ENCODE measurements around the gene AKNA.

The AKNA gene, protein sequence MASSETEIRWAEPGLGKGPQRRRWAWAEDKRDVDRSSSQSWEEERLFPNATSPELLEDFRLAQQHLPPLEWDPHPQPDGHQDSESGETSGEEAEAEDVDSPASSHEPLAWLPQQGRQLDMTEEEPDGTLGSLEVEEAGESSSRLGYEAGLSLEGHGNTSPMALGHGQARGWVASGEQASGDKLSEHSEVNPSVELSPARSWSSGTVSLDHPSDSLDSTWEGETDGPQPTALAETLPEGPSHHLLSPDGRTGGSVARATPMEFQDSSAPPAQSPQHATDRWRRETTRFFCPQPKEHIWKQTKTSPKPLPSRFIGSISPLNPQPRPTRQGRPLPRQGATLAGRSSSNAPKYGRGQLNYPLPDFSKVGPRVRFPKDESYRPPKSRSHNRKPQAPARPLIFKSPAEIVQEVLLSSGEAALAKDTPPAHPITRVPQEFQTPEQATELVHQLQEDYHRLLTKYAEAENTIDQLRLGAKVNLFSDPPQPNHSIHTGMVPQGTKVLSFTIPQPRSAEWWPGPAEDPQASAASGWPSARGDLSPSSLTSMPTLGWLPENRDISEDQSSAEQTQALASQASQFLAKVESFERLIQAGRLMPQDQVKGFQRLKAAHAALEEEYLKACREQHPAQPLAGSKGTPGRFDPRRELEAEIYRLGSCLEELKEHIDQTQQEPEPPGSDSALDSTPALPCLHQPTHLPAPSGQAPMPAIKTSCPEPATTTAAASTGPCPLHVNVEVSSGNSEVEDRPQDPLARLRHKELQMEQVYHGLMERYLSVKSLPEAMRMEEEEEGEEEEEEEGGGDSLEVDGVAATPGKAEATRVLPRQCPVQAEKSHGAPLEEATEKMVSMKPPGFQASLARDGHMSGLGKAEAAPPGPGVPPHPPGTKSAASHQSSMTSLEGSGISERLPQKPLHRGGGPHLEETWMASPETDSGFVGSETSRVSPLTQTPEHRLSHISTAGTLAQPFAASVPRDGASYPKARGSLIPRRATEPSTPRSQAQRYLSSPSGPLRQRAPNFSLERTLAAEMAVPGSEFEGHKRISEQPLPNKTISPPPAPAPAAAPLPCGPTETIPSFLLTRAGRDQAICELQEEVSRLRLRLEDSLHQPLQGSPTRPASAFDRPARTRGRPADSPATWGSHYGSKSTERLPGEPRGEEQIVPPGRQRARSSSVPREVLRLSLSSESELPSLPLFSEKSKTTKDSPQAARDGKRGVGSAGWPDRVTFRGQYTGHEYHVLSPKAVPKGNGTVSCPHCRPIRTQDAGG (N-terminal part only)

DNA sequence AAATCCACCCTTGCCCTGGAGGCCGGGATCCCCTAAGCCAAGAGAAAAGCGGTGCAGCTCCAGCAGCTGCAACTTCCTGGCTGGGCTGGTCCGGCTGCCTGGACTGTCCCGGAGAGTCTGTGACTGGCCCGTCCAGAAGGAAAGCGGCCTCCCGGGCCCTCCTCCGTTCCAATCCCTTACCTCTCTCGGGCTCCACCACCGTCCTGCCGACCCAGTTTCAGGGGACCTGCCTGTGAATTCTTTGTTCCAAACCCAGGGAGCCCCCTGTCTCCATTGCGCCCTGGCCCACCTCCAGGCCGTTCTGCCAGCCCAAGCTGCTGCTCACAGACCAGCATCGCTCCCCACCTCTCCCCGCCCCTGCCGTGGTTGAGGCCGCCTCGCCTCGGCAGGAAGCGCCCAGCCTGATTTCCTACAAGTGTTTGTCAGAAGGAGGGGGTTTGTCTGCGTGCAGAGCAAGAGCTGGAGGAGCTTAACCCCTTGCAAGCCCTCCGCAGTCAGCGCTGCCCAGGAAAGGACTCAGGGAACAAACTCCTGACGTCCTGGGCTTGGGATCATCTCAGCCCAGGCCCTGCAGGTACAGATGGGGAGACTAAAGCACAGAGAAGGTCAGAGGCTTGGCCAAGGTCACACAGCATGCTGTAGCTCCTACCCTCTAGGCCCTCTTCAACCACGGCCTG, at the start of gene AKNA:
Gene AKNA, minus strand, starts transcription at position 303 of the 677 bp plus-strand sequence. CDS start 6,649 bp downstream, outside the sequence.
- peak; percentile 63 to 79 for DNase-seq (ENCODE audit: low read depth in 1 of 2, low spot score in 1 of 2)

DNA sequence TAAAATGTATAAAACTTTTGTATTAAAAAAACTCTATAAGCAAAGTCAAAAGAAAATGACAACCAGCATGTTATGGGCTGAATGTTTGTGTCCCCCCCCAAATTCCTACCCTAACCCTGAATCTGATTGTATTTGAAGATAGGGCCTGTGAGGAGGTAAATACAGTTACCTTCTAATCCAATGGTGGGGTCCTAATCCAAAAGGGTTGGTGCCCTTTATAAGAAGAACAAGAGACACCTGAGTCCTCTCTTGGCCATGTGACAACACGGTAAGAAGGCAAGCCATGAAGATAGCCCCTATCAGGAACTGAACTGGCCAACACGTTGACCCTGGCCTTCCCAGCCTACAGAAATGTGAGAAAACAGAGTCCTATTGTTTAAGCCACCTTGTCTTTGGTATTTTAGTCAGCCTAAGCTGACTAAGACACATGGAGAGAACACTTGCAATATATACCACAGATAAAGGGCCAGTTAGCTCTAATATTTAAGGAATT, 49.7 kb upstream of the AKNA start:
- no peak for DNase-seq (ENCODE audit: low read depth in 1 of 2, low spot score in 1 of 2)

DNA sequence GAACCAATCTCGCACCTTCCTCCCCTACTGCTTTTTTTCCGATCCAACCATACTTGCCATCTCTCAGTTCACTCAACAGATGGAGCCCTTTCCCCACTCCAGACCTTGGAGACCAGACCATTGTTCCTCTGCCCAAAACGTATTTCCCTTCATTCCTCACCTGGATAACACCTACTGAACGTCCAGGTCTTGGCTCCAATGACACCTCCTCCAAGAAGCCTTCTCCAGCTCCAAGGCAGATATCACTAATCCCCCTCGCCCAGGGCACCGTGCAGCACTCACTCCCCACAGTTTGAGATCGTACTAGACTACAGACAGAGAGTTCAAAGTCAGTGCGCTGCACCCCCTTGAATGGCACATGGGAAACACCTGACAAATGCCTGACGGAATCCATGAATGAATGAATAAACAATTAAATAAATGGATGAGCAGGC, 47.1 kb upstream of the AKNA start:
- no peak for DNase-seq (ENCODE audit: low read depth in 1 of 2, low spot score in 1 of 2)

- no peak for DNase-seq (ENCODE audit: low read depth in 1 of 2, low spot score in 1 of 2)
These were observed 46.0 kb upstream of the AKNA start for GRCh38 chr9:114433720-114434255.

- DNase-seq (ENCODE audit: low read depth in 1 of 2, low spot score in 1 of 2), result no peak
These were observed 45.3 kb upstream of the AKNA start for GRCh38 chr9:114433086-114433485.

GRCh38 chr9:114432323-114433067, 44.7 kb upstream of the AKNA start:
- DNase-seq (ENCODE audit: low read depth in 1 of 2, low spot score in 1 of 2), result no peak

DNA sequence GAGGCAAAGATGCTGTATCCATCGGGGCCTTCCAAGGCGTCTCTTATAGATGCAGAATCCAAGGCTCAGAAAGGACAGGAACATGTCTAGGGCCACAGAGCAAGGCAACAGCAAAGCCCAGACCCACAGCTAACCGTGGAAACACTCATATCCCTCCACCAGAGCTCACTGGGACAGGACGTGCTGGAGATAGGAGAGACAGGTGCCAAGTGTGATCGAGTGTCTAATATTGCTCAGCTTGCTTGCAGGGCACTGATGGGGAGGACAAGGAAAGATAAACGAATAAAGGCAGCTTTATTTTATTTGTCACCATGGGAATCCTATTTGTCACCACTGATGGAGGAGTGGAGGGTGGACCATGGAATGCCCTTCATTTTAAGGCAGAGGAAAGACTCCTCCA, 44.0 kb upstream of the AKNA start:
- no peak for DNase-seq (ENCODE audit: low read depth in 1 of 2, low spot score in 1 of 2)

- no peak for DNase-seq (ENCODE audit: low read depth in 1 of 2, low spot score in 1 of 2)
These were observed 43.2 kb upstream of the AKNA start for GRCh38 chr9:114431003-114431402.

GRCh38 chr9:114430457-114430856, 42.7 kb upstream of the AKNA start:
- no peak for DNase-seq (ENCODE audit: low read depth in 1 of 2, low spot score in 1 of 2)

DNA sequence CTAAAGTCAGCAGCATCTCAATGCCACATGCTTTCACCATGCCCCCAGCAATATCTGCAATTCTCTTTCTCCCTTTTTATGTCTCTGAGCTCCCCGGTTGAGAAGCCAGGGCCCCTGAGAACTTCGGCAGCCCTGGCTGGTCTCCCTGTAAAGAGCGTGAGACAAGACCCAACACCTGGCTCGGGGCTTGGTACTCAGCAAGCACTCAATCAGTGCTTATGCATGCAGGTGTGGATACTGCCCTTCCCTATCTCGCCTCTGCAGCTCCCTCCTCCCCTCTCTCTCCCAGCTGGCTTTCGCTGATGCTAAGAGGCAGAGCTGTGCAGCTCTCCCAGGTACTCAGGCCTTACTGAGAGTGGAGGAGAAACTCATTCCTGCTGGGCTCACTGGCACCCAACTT, 41.7 kb upstream of the AKNA start:
- DNase-seq (ENCODE audit: low read depth in 1 of 2, low spot score in 1 of 2), result no peak

DNA sequence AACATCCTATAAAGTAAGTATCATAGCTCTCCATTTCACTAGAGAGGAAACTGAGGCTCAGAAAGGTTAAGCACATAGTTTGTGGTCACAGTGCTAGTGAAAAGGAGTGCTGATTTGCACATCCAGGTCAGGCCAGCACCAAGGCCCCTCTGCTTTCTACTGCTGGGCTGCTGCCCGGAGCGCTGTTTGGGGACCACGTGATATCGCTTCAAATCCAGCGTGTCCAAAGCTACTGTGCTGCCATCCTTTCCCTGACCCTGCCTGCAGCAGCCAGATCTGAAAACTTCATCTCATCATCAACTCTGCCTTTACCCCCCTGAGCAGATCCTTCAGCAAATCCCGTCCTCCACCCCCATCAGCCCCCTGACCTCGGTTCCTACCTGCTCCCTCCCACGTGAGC, 40.7 kb upstream of the AKNA start:
- no peak for DNase-seq (ENCODE audit: low read depth in 1 of 2, low spot score in 1 of 2)

DNA sequence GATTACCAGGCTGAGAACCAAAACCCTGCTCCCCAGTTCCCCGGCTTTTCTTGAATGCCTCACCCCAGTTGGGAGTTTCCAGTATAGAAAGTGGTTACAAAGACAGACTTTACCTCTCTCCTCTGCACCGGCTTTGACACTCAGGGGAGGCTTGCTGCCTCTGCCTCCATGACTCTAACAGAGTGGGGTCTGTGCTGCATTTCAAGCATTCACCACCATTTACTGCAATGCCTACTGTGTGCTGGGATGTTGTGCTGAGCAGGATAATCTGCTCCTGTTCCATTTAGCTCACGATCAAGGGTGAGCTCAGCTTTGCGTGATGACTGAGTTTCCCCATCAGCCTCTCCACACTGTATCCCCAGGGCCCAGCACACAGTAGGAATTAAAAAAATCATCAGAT, 39.9 kb upstream of the AKNA start:
- DNase-seq (ENCODE audit: low read depth in 1 of 2, low spot score in 1 of 2), result no peak

DNA sequence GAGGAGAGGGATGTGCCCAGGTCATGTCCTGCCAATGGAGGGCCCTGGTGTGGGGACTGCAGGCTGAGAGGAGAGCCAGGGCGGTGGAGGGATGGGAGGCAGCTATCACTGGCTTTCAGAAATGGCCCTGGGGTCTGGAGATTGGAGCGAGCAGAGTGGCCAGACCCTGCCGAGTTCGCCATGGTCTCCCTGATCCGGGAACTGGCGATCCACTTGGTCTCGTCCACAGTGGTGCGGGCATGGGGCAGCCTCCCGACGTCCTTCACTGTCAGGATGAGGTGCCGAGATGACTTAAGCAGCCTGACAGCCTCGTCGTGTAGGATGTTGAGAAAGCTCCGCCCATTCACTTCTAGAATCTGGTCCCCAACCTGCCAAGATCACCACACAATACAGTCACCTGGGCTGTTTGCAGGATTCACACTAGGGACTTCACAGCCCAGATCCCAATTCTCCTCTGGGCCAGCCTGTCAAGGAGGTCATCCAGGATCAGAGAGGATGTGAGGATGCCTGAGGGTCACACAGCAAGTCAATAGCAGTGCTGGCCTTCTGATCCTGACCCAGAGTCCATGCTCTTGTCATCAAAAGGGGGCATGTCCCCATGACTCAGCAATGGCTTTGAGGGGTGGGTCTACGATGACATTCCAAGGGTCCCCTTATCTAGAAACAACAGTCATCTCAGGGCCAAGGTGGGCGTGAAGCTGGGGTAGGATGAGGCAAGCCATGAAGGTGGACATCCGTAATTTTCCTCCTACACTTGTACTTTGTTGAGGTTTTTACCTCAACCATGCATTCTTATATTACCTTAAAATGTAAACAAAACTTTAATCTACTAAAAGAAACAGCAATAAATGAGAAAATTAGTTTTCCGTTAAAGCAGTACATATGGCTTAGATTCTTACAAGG, 38.5 kb upstream of the AKNA start:
- DNase-seq (ENCODE audit: low read depth in 1 of 2, low spot score in 1 of 2), result no peak

DNA sequence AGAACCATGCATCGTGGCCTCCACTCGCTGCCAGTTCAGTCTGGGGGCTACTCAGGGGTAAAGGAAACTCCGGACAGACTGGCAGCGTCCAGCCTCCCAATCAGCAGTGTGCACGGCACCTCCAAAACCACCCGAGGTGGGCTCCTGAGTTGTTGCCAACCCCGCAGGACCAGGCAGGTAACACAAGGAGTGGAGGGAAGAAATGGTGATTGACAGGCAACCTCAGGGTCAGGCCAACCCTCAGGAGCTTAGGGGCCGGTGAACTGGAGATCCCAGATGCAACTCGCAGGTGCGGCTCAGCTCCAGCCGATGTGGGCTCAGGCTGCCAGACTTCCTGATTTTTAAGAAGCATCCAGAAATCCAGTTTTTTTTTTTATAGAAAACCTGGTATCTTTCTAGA, 37.3 kb upstream of the AKNA start:
- DNase-seq (ENCODE audit: low read depth in 1 of 2, low spot score in 1 of 2), result no peak

DNA sequence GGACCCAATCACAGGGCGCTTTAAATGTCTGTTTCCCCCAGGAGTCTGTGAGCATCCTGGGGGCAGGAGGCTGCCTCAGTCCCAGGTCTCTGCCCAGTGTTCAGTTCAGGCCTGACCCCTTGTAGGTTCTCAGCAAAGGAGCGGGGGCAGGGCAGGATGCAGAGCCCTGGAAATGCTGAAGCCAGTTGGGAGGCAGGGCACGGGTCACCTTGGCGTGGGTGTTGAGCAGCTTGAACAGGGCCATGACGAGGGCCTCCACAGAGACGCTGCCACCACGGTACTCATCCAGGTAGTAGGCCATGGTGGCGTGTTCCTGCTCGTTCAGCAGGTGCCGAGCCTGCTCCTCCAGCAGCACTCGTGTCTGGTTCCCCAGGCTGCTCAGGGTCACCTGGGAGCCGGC, 36.3 kb upstream of the AKNA start:
- DNase-seq (ENCODE audit: low read depth in 1 of 2, low spot score in 1 of 2), result no peak

GRCh38 chr9:114423181-114423580, 35.4 kb upstream of the AKNA start:
- DNase-seq (ENCODE audit: low read depth in 1 of 2, low spot score in 1 of 2), result no peak

DNA sequence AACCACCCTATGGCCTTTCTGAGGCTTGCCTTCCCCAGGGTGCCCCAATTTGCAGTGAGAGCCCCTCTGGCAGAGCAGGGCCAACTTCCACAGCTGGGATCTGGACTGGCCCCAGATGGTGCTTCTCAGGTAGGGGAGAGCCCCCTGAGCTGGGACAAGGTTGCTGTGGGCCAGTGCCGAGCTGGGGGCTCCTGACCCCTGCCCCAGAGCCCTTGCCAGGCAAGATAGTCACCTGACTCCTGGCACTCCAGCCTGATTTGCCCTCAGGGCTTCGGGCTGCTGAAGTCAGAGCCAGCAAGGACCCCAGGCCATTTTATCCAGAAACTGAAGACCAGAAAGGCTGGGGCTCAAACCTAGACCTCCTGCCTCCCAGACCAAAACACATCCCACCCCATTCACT, 33.4 kb upstream of the AKNA start:
- no peak for DNase-seq (ENCODE audit: low read depth in 1 of 2, low spot score in 1 of 2)

DNA sequence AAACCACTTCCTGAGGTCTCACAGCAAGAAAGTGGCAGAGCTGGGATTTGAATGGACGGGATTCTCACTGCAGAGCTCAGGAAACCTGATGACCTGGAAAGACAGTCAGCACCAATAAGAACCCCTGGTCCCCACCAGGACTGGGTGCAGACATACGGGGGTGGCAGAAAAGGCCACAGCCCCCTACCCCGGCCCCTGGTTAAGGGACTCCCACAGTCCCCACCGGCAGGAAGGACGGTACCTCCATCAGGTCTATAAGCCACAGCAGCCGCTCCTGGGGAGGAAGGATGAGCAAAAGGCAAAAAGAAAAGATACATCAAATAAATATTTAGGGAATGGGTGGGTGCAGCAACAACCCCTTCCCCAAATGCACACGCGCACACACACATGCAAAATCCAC, 32.0 kb upstream of the AKNA start:
- no peak for DNase-seq (ENCODE audit: low read depth in 1 of 2, low spot score in 1 of 2)

- DNase-seq (ENCODE audit: low read depth in 1 of 2, low spot score in 1 of 2), result no peak
These were observed 30.3 kb upstream of the AKNA start for GRCh38 chr9:114418053-114418452.

Measured in activated CD4-positive, alpha-beta T cell treated with anti-CD3 and anti-CD28 coated beads, Interleukin-2, amount 50 U/mL, for 24 hours (primary cell).